Testis (tissue), 3 donors: Measurements from ENCODE around the gene ZMIZ1. TPM values are rescaled to one million over a fixed set of nuclear protein-coding genes. Genes with fewer than 3 reads are reported as not detected.

Experiments
- DNase-seq: peaks from one replicate; pipeline ENCODE4 v3.0.0-alpha.2; 2019
- H3K27ac ChIP-seq, 2 donors: fragments of 200-600 bp; sonication (generic); one replicate each; pipeline ENCODE4 v1.5.1; 2019
- H3K27me3 ChIP-seq: fragments of 200-600 bp; sonication (generic); one replicate; pipeline ENCODE4 v1.5.1; 2019
- H3K36me3 ChIP-seq: fragments of 200-600 bp; sonication (generic); one replicate; pipeline ENCODE4 v1.5.1; 2017; ENCODE audit warnings: low read depth; ENCODE audit errors: missing control alignments
- H3K4me1 ChIP-seq: fragments of 200-600 bp; sonication (generic); one replicate; pipeline ENCODE4 v1.5.1; 2019
- H3K4me3 ChIP-seq, 2 donors: fragments of 200-600 bp; sonication (generic); one replicate each; pipeline ENCODE4 v1.5.1; 2017 to 2019
- H3K9me3 ChIP-seq: fragments of 200-600 bp; sonication (generic); one replicate; pipeline ENCODE4 v1.5.1; 2017
- CTCF ChIP-seq, 3 experiments: fragments of 450-650 bp in 2 of 3; fragments of 200-600 bp in 1 of 3; sonication (generic) in 1 of 3; IDR thresholded peaks; one replicate each; pipeline ENCODE4 v1.5.1; 2016 to 2019; ENCODE audit warnings: antibody characterized with exemption in 3 of 3, mild to moderate bottlenecking in 2 of 3, moderate library complexity in 1 of 3
- POLR2A ChIP-seq: fragments of 450-650 bp; IDR thresholded peaks from one replicate; pipeline ENCODE4 v1.6.1; 2017; ENCODE audit warnings: antibody characterized with exemption, mild to moderate bottlenecking, moderate library complexity
- WGBS, 2 donors: methylation state at CpG; one replicate each; pipeline ENCODE4 v1.1.5; 2018; 5-methylcytosine and 5-hydroxymethylcytosine counted together
- intact Hi-C: fragments of 100-400 bp; cut with DNase I; formaldehyde crosslinking; loops from one replicate; pipeline ENCODE4 v1.15.1; 2023; ENCODE audit warnings: low total_unique reads
- polyA plus RNA-seq: library from polyadenylated mRNA; stranded (reverse); fragments of 350-450 nt; fragmentation: Illumina TruSeq; extraction: RNeasy Lipid Tissue Mini Kit (QIAGEN cat#74804); gene quantifications from one replicate; pipeline ENCODE4 v1.2.3, GENCODE V29; 2014; ENCODE audit warnings: low read depth, low replicate concordance; ENCODE audit not compliant: insufficient read depth
- total RNA-seq, 2 donors: library from RNA; depleted of rRNA; stranded (reverse); fragments of >200 nt; gene quantifications; one replicate each; pipeline ENCODE4 v1.2.3, GENCODE V29; 2016

ZMIZ1 gene
- total and polyA plus RNA-seq, 3 donors from 2014 or later: 15.2 to 22.0 (median 18.8) TPM

- Histone ChIP-seq H3K36me3 (no peaks in the 10 kb centered on the region), H3K4me3 (no peak overlapping the region), H3K27me3 (no peaks in the 10 kb centered on the region), H3K9me3 (no peaks in the 10 kb centered on the region), H3K4me1 (peaks cover 44% of the 10 kb centered on the region), H3K27ac (peak overlapping the region; percentile 65 to 76)
- 84 to 85% methylated on average over 5 of the region's 5 CpGs for WGBS, 2 donors
- TF ChIP-seq POLR2A: no peak
- TF ChIP-seq CTCF (IDR thresholded peaks at IDR 0.05): no peak
- intact Hi-C loops: no loop called here
- DNase-seq: no peak
These were observed 69.8 kb downstream of the ZMIZ1 start for GRCh38 chr10:79138449-79139123.

- Histone ChIP-seq H3K27me3 (no peaks in the 10 kb centered on the region), H3K4me3 (no peak overlapping the region), H3K27ac (peak overlapping the region in 1 of 2 donors; percentile 76), H3K9me3 (no peaks in the 10 kb centered on the region), H3K36me3 (no peaks in the 10 kb centered on the region), H3K4me1 (peaks cover 44% of the 10 kb centered on the region)
- 31 to 42% methylated on average over 24 to 26 of the region's 26 CpGs for whole genome bisulfite sequencing, 2 donors
- DNase-seq: peak; percentile 53
- intact Hi-C loops: no loop called here
- no peak for TF ChIP-seq CTCF (IDR thresholded peaks at IDR 0.05)
- TF ChIP-seq POLR2A: no peak
These were observed 70.5 kb downstream of the ZMIZ1 start for GRCh38 chr10:79139124-79139835.

GRCh38 chr10:79140085-79140793 is 71.5 kb downstream of the ZMIZ1 start:
- peaks cover 44% of the 10 kb centered on the region for H3K4me1 ChIP-seq
- H3K4me3 ChIP-seq: no peak overlapping the region
- no peaks in the 10 kb centered on the region for H3K36me3 ChIP-seq
- no peak overlapping the region for H3K27ac ChIP-seq
- no peak for TF ChIP-seq CTCF (IDR thresholded peaks at IDR 0.05)
- no peak for TF ChIP-seq POLR2A
- intact Hi-C loops: no loop called here
- 89 to 96% methylated on average over 7 of the region's 7 CpGs for WGBS, 2 donors
- no peaks in the 10 kb centered on the region for H3K9me3 ChIP-seq
- no peaks in the 10 kb centered on the region for H3K27me3 ChIP-seq
- DNase-seq: no peak

- H3K27ac ChIP-seq: no peak overlapping the region
These were observed 72.1 kb downstream of the ZMIZ1 start for GRCh38 chr10:79140855-79141254.

More at GRCh38 chr10:79140855-79141254, 72.1 kb downstream of the ZMIZ1 start:
- intact Hi-C loops: no loop called here
- Histone ChIP-seq H3K27me3 (no peaks in the 10 kb centered on the region), H3K36me3 (no peaks in the 10 kb centered on the region), H3K4me3 (no peak overlapping the region), H3K9me3 (no peaks in the 10 kb centered on the region), H3K4me1 (peaks cover 45% of the 10 kb centered on the region)
- TF ChIP-seq POLR2A: no peak
- no peak for TF ChIP-seq CTCF (IDR thresholded peaks at IDR 0.05)
- DNase-seq: no peak
- 90% methylated on average over 15 of the region's 15 CpGs for WGBS, 2 donors
